ENCODE measurements around the gene PPFIBP2.

PPFIBP2 gene

GRCh38 chr11:7579361-7579791 lies 65.6 kb downstream of the PPFIBP2 start:
- DNase-seq = no peak

GRCh38 chr11:7581021-7581590 lies 67.3 kb downstream of the PPFIBP2 start:
- no peak for DNase-seq

GRCh38 chr11:7582338-7582985 lies 68.7 kb downstream of the PPFIBP2 start:
- no peak for DNase-seq

- no peak for DNase-seq
Measured at GRCh38 chr11:7583248-7583647, 69.4 kb downstream of the PPFIBP2 start.

GRCh38 chr11:7584910-7585309 lies 71.1 kb downstream of the PPFIBP2 start:
- no peak for DNase-seq

GRCh38 chr11:7585816-7586215 lies 72.0 kb downstream of the PPFIBP2 start:
- no peak for DNase-seq

- no peak for DNase-seq
Measured at GRCh38 chr11:7586376-7586775, 72.6 kb downstream of the PPFIBP2 start.

- DNase-seq = no peak
Measured at GRCh38 chr11:7587712-7588111, 73.9 kb downstream of the PPFIBP2 start.

- no peak for DNase-seq
Measured at GRCh38 chr11:7589861-7590260, 76.1 kb downstream of the PPFIBP2 start.

- DNase-seq = no peak
Measured at GRCh38 chr11:7590529-7590928, 76.7 kb downstream of the PPFIBP2 start.

GRCh38 chr11:7591107-7591894 lies 77.5 kb downstream of the PPFIBP2 start:
- no peak for DNase-seq

GRCh38 chr11:7591987-7592386 lies 78.2 kb downstream of the PPFIBP2 start:
- no peak for DNase-seq

GRCh38 chr11:7592711-7593110 lies 78.9 kb downstream of the PPFIBP2 start:
- no peak for DNase-seq

GRCh38 chr11:7593481-7593880 lies 79.7 kb downstream of the PPFIBP2 start:
- DNase-seq = no peak

- no peak for DNase-seq
Measured at GRCh38 chr11:7595016-7595866, 81.4 kb downstream of the PPFIBP2 start.

GRCh38 chr11:7595951-7596350 lies 82.2 kb downstream of the PPFIBP2 start:
- DNase-seq = no peak

- no peak for DNase-seq
Measured at GRCh38 chr11:7596975-7597391, 83.2 kb downstream of the PPFIBP2 start.

- DNase-seq = no peak
Measured at GRCh38 chr11:7597620-7598019, 83.8 kb downstream of the PPFIBP2 start.

- DNase-seq = no peak
Measured at GRCh38 chr11:7599209-7599608, 85.4 kb downstream of the PPFIBP2 start.

- DNase-seq = no peak
Measured at GRCh38 chr11:7600205-7600775, 86.5 kb downstream of the PPFIBP2 start.

GRCh38 chr11:7603031-7603781 lies 89.4 kb downstream of the PPFIBP2 start:
- DNase-seq = no peak
